ENCODE results near the gene VPS9D1.

The VPS9D1 gene

DNA sequence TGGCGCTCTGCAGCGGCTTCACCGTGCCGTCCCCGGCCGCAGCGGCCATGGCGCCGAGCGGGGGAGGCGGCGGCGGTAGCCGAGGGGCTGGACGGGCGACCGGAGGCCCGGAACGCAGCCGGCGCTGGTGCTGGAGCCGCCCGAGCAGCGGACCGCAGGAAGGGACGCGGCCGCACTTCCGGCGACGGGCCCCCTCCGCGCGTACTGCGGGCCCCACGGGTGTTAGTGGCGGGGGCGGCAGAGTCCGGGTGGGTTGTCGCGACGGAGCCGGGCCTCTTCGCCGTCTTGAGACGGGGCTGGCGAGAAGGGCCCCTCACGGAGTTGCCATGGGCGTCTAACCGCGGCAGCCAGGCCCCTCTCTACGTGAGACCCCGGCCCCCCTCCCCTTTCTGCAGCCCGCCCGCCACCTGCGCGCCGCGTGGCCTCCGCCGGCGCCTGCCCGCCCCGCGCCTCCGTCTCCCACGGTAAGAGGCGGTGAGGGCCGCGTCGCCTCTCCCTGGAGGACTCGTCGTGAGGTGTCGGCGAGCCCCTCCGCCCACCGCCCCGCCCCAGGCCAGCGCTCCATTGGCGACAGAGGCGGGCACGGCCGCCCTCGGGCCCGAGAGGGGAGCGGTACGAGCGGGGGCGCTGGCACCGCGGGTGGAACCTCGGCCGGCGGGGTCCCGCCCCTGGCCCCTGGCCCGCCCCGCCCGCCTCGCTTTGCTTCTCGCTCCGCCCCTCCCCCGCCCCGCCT lies at the start of gene VPS9D1, which contains the start of gene ZNF276:
TSS of gene VPS9D1 (minus strand) at position 86 of the 733 bp plus-strand sequence. CDS start at position 49, 37 bp downstream.
TSS of gene ZNF276 (plus strand) at position 725 of the 733 bp plus-strand sequence. CDS start 104 bp downstream, outside the sequence.
- DNase-seq, result peak; percentile 93

DNA sequence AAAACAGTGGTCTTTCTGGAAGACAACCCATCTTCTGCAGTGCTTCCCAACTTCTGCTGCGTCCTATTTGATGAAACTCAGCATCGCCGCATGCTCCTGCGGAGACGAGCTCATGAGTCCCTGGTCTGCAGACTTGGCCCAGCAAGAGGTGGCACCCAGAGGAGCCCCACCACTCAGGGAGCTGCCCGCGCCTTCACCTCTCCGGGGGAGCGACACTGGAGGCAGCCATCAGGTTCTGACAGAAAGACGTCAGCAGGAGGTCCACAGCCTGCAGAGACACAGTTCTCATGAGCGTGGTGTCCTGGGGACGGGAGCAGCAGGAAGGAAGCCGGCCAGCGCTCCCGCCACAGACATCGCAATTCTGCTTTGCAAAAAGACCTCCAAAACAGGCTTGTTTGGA lies 49.7 kb upstream of the VPS9D1 start:
- DNase-seq, result no peak

DNA sequence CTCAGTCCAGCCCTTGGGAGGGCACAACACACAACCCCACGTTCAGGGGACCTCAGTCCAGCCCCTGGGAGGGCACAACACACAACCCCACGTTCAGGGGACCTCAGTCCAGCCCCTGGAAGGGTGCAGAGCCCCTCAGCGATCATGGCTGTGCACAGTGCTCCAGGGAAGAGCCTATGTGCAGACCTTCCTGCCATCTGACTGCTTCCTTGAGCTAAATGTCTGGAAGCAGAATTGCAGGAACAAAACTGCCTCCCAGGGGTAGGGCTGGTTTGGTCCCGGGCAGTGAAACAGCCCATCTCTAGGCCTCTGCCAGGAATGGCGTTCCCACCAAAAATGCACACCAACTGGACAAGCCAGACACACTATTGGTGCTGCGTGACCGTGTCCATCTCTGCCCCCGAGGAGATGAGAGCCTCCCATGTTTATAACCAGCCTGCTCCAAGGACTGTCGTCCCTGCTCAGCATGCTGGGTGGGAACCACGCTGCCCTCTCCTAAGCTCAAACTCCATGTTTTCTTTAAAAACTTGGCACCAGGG lies 44.7 kb upstream of the VPS9D1 start:
- no peak for DNase-seq

GRCh38 chr16:89764711-89765201 lies 44.1 kb upstream of the VPS9D1 start:
- DNase-seq, result peak; percentile 62

GRCh38 chr16:89761304-89761922 lies 40.7 kb upstream of the VPS9D1 start:
- DNase-seq, result no peak

DNA sequence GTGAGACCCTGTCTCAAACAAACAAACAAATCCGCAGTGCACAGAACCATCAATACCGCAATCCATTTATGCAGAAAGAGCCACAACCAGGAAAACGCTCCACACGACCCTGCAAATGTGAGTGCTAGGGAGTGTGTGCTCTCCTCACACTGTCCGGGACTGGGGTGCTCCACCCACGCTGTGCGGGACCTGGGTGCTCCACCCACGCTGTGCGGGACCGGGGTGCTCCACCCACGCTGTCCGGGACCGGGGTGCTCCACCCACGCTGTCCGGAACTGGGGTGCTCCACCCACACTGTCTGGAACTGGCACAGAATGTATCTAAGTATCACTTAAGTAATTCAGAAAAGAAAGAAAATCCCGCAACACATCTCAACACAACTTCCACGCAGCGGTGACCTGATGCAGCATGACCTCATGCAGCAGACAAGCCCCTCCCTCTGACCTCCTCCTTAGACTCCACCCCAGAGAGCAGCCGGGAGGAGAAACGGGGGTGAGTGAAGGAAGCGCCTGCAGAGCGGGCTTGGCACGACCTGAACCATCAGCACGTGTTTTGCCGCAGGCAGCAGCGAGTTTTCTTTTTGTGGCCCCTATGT lies 39.1 kb upstream of the VPS9D1 start:
- no peak for DNase-seq

DNA sequence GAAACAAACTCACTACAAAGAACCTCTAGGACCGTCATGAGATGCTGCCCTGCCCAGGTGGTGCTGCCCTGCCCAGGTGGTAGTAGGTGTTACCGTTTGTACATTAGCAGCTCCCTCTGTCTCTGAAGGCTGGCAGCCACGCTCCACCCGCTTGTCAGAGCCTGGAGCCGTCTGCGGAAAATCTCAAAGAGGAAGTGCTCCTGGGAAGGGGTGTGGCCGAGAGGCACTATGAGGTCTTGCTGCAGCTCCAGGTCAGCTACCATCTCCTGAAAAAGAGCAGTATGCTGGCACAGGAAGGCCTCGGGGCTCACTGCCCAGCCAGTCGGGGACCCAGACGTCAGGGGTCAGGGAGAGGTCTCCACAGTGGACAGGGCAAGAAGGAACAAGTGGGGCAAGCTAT lies 28.9 kb upstream of the VPS9D1 start:
- DNase-seq, result no peak

DNA sequence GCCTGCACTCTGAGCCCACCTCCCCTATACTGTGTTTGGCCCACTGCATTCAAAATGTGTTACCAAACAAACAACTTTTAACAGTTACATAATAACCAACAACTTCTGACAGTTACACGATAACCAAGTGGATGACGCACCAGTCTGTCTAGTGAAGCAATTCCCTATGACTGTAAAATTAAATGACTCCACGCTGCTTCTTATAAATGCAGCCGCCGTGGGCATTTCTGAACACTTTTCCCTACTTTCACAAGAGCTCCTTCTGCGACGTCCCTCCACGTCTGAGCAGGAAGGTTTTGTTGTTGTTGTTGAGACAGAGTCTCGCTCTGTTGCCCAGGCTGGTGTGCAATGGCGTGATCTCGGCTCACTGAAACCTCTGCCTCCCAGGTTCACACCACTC lies 28.2 kb upstream of the VPS9D1 start:
- no peak for DNase-seq

DNA sequence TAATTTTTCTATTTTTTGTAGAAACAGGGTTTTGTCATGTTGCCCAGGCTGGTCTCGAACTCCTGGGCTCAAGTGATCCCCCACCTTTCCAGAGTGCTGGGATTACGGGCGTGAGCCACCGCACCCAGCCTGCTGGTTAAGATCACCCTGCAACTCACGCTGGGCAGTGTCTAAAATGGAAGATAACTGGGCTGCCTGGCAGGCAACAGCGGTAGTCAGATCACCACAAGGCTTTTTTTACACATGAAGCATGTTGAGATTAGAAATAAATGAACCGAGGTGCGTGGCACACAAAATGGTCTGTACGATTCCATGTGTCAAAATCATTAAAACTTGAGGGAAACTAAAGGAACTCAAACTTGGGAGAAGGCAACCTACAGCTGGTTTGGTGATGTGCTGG lies 27.4 kb upstream of the VPS9D1 start:
- no peak for DNase-seq

- DNase-seq, result no peak
Measured at GRCh38 chr16:89746043-89746442, 25.3 kb upstream of the VPS9D1 start.

- no peak for DNase-seq
Measured at GRCh38 chr16:89744813-89745212, 24.1 kb upstream of the VPS9D1 start.

DNA sequence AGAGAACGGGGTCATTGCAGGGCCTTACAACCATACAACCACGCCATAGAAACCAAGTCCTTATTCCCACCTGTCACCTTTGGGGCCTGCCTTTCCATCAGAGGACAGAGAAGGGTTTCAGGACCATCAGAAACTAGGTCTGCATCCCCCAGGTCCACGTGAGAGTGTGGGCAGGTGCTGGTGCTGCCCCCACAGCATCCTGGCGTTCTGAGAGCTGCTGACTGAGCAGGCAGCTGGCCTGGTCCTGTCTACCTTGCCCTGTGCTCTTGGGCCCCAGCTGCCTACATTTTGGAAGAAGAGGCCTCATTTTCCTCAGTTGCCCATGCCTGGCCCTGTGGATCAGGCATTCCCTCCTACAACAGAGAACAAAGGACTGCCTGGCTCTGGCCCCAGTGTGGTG lies 22.2 kb upstream of the VPS9D1 start:
- DNase-seq, result no peak

DNA sequence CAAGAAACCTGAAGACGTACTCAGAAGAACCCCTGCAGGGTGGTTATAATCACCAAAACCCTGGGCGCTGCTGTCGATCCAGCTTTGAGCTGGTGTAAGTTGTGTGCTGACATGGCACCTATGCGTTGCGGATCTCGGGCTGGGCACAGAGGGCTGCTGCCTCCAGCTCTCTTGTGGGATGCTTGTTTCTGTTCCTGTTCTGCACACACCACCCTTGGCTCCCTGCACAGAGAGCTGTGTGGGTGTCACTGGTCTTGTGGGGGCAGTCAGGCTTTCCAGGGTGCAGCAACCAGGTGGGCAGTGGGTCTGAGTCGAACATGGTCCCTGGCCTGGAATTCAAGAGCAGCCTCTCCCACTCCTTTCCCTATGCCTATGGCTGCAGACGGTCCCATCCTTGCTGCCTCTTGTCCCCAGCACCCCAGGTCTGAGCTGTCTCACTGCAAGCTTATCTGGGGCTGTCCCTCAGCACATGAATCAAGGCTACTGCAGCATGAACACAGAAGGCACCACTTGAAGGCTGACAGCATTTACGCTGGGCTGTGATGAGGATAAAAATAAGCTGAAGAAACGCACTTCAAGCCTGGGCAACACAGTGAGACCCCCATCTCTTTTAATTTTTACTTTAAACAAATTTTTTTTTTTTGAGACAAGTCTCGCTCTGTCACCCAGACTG lies 20.8 kb upstream of the VPS9D1 start:
- DNase-seq, result no peak

GRCh38 chr16:89739383-89739782 lies 18.7 kb upstream of the VPS9D1 start:
- no peak for DNase-seq

DNA sequence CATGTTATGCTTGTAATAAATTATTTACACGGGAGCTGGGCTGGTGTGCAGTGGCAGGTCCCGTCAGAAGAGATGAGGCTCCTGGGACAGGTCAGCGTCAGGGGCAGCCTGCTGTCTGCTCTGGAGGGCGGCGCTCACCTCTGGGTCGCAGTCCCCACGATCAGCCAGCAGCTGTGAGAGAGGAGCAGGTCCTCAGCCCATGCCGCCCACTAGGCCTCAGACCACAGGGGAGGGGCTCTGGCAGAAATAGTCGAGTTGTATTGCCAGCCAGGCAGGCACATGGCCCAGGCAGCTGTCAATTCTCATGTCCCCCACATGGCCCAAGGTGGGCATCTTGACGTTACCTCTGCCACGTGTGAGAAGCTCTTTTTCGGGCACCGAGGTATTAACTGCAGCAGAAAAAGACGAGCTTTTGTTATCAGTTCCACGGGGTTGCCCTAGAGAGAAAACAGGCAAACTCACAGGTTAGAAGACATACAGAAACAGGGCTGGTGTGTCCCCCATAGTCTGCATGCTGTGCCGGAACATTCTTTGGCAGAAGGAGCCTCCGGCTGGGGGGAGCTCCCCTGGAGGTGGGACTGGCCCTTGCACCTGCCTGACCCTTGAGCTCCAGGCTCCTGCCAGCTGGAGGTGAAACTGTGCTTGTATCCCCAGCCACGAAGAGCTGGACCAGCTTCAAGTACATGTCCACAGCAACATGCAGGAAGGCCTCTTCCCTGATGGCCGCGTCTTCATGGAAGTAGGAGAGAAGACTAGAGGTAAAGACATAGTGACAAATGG lies 18.0 kb upstream of the VPS9D1 start:
- DNase-seq, result no peak

DNA sequence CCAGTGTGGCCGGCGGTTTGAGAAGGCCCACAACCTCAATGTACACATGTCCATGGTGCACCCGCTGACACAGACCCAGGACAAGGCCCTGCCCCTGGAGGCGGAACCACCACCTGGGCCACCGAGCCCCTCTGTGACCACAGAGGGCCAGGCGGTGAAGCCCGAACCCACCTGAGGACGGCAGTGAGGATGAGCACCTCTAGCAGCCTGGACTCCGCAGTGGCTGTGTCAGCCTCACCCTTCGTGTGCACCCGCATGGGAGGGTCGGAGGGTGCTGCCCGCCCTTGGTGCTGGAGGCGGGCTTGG lies 17.3 kb upstream of the VPS9D1 start:
- no peak for DNase-seq

DNA sequence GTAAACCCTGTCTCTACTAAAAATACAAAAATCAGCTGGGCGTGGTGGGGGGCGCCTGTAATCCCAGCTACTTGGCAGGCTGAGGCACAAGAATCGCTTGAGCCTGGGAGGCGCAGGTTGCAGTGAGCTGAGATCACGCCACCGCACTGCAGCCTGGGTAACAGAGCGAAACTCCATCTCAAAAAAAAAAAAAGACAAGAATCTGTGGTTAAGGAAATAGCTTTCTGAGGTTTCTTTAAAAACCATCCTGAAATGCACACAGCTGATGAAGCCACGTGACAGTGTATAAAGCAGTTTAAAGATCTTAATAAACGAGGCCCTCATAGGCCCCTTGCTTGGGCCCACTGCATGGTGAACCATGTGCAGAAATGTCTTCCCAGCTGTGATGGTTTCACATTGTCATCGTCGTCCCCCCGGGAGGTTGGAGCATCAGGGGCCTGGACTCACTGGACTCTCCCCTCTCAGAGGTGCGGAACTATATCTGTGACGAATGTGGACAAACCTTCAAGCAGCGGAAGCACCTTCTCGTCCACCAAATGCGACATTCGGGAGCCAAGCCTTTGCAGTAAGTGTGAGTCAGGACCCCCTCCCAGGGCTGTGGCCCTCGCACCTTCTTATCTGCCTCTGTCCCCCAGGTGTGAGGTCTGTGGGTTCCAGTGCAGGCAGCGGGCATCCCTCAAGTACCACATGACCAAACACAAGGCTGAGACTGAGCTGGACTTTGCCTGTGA lies 16.8 kb upstream of the VPS9D1 start:
- DNase-seq, result no peak

DNA sequence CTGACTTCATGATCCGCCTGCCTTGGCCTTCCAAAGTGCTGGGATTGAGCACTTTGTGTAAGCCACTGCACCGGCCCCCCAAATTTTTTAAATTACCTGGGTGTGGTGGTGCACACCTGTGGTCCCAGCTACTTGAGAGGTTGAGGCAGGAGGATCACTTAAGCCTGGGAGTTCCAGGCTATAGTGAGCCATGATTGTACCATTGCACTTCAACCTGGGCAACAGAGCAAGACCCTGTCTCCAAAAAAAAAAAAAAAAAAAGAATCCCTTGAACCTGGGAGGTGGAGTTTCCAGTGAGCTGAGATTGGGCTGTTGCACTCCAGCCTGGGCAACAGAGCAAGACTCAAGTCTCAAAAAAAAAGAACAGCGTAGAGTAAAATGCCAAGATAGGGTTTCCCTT lies 15.9 kb upstream of the VPS9D1 start:
- no peak for DNase-seq

- DNase-seq, result no peak
Measured at GRCh38 chr16:89733792-89734191, 13.1 kb upstream of the VPS9D1 start.

DNA sequence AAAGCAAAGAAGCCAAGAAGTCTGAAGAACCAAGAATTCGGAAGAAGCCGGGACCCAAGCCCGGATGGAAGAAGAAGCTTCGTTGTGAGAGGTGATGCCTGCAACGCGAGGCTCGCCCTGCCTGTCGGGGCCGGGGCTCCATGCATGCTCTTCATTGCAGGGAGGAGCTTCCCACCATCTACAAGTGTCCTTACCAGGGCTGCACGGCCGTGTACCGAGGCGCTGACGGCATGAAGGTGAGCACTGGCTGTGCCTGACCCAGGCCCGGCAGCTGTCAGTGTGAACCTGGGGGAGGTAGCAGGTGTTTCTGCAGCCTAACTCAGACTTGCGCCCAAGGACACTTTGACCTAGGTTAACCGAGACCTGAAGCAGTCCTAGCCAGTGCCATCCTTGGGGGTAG lies 12.6 kb upstream of the VPS9D1 start:
- no peak for DNase-seq

- no peak for DNase-seq
Measured at GRCh38 chr16:89732918-89733242, 12.2 kb upstream of the VPS9D1 start.
